Left lung (tissue), 10 donors: ENCODE data around the gene KIAA1217. TPM values are rescaled to one million over a fixed set of nuclear protein-coding genes. Genes with fewer than 3 reads are reported as not detected.

ENCODE experiments used
- ATAC-seq: fragments of 200-7000 bp; cut with Tn5 transposase; one replicate; pipeline ENCODE4 v1.9.1; 2020; ENCODE audit warnings: moderate library complexity
- DNase-seq, 4 donors: peaks; one replicate each; pipeline ENCODE4 v3.0.0-alpha.2; 2013 to 2020
- H3K27ac ChIP-seq, 2 donors: fragments of 200-600 bp; sonication (generic) in 1 of 2; one replicate each; pipeline versions ENCODE4 v1.5.0 to v1.8.0; 2020 to 2021
- H3K27me3 ChIP-seq, 2 donors: fragments of 200-600 bp; sonication (generic) in 1 of 2; one replicate each; pipeline versions ENCODE4 v1.5.0 to v1.8.0; 2020 to 2021
- H3K36me3 ChIP-seq, 2 donors: fragments of 200-600 bp; sonication (generic) in 1 of 2; one replicate each; pipeline versions ENCODE4 v1.5.0 to v1.8.0; 2020 to 2021
- H3K4me1 ChIP-seq, 2 donors: fragments of 200-600 bp; one replicate each; pipeline ENCODE4 v1.8.0; 2021
- H3K4me3 ChIP-seq, 2 donors: fragments of 200-600 bp; sonication (generic) in 1 of 2; one replicate each; pipeline versions ENCODE4 v1.5.0 to v1.8.0; 2020 to 2021; ENCODE audit warnings: mild to moderate bottlenecking in 1 of 2
- H3K9me3 ChIP-seq, 2 donors: fragments of 200-600 bp; sonication (generic) in 1 of 2; one replicate each; pipeline versions ENCODE4 v1.5.0 to v1.8.0; 2020 to 2021
- intact Hi-C, 2 donors: fragments of 100-400 bp; cut with DNase I; formaldehyde crosslinking; loops; one replicate each; pipeline versions ENCODE4 v1.11.2 to v1.14.2; 2022
- polyA plus RNA-seq, 6 donors: library from polyadenylated mRNA; unstranded; fragments of 120-200 nt; gene quantifications; one replicate each; pipeline ENCODE4 v1.2.1, GENCODE V29; 2013; ENCODE audit not compliant: insufficient read length in 6 of 6
- total RNA-seq, 2 donors: library from RNA; stranded (reverse); fragmentation: NEBNext Ultra II Directional; extraction: Animal tissue kit (Norgen Biotek cat#: 25700); gene quantifications; one replicate each; pipeline ENCODE4 v1.2.1, GENCODE V29; 2021
- TF ChIP-seq, protein P1 (sequence below), 2 donors: fragments of 200-600 bp; sonication (generic) in 1 of 2; IDR thresholded peaks; one replicate each; pipeline versions ENCODE4 v1.5.0 to v1.8.0; 2021; ENCODE audit warnings: antibody characterized with exemption in 2 of 2
- donor health status: DM: no; HTN: yes; CAD: no.
- donor health status: DM: no; HTN: no; CAD: no.

KIAA1217 gene
- total and polyA plus RNA-seq, 8 donors: 28.3 to 69.1 (median 60.4) TPM

DNA sequence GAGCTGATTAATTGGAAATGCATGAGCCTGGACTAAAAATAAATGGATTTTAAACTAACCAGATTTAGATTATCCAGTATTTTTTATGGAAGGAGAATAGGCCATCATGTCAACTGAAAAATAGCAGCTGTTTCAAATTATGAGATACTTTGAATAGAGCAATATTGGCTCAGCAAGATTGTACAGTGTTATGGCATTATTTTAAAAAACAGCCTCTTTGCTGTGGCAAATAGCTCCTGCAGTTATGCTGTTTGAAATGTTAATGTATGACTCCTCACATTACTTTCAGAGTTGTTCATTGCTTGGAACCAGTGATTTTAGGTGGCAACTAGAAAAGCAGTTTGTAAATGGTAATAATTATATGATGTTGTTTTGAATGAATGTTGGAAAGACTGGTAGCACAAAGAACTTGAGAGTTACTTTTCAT is 244.5 kb downstream of the KIAA1217 start:
- Histone ChIP-seq H3K9me3 (no peaks in the 10 kb centered on the region), H3K27ac (no peak overlapping the region), H3K4me3 (no peak overlapping the region), H3K27me3 (no peaks in the 10 kb centered on the region), H3K36me3 (no peaks in the 10 kb centered on the region), H3K4me1 (peaks cover 3 to 7% of the 10 kb centered on the region in 2 donors)
- ATAC-seq: no peak
- intact Hi-C loops: no loop called here
- TF ChIP-seq, protein P1, sequence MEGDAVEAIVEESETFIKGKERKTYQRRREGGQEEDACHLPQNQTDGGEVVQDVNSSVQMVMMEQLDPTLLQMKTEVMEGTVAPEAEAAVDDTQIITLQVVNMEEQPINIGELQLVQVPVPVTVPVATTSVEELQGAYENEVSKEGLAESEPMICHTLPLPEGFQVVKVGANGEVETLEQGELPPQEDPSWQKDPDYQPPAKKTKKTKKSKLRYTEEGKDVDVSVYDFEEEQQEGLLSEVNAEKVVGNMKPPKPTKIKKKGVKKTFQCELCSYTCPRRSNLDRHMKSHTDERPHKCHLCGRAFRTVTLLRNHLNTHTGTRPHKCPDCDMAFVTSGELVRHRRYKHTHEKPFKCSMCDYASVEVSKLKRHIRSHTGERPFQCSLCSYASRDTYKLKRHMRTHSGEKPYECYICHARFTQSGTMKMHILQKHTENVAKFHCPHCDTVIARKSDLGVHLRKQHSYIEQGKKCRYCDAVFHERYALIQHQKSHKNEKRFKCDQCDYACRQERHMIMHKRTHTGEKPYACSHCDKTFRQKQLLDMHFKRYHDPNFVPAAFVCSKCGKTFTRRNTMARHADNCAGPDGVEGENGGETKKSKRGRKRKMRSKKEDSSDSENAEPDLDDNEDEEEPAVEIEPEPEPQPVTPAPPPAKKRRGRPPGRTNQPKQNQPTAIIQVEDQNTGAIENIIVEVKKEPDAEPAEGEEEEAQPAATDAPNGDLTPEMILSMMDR (IDR thresholded peaks at IDR 0.05): no peak
- no peak for DNase-seq

DNA sequence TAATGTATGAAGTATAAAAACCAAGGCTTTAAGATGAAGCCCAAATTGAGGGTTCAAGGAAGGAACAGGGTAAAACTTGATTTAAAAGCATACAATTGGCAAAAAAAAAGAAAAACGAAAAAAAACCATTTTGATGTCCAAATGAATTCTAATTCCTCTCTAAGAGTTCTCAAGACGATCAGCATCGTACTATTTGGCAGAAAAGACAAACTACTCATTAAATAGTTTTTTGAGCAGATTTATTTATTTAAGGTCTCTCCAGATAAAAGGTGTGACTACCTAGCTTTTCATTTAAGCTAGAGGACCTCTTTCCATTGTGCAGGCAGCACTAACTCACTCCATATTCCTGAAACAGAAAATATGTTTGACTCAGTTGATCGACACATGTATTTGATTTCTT is 245.0 kb downstream of the KIAA1217 start:
- H3K9me3 ChIP-seq: no peaks in the 10 kb centered on the region
- DNase-seq: no peak
- ATAC-seq: no peak
- no peak overlapping the region for H3K4me3 ChIP-seq
- H3K27me3 ChIP-seq: no peaks in the 10 kb centered on the region
- peaks cover 2 to 3% of the 10 kb centered on the region in 2 donors for H3K4me1 ChIP-seq
- no peaks in the 10 kb centered on the region for H3K36me3 ChIP-seq
- intact Hi-C loops: no loop called here
- TF ChIP-seq, protein P1 (IDR thresholded peaks at IDR 0.05): no peak
- H3K27ac ChIP-seq: no peak overlapping the region

DNA sequence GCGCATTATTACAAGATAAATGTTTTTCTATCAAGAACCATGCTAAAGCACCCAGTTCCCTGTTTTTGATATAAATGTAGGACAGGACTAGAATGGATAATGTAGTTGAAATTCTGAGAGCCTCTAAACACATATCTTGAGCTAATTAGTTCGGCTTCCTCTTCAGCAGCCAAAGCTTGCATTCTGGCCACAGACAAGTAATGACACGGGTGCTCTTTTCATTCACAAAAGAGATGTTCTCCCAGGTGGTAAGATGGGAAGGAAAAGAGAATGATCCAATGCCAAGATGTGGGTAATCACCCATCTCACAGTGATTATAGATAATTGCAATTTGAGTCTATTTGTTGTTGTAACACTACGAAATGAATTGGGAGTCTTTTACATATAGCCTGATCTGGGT is 246.5 kb downstream of the KIAA1217 start:
- intact Hi-C loops: no loop called here
- TF ChIP-seq, protein P1 (IDR thresholded peaks at IDR 0.05): no peak
- Histone ChIP-seq H3K4me3 (no peak overlapping the region), H3K27me3 (no peaks in the 10 kb centered on the region), H3K27ac (no peak overlapping the region), H3K36me3 (no peaks in the 10 kb centered on the region), H3K9me3 (no peaks in the 10 kb centered on the region), H3K4me1 (peaks cover 0 to 3% of the 10 kb centered on the region in 2 donors)
- ATAC-seq: no peak
- no peak for DNase-seq

DNA sequence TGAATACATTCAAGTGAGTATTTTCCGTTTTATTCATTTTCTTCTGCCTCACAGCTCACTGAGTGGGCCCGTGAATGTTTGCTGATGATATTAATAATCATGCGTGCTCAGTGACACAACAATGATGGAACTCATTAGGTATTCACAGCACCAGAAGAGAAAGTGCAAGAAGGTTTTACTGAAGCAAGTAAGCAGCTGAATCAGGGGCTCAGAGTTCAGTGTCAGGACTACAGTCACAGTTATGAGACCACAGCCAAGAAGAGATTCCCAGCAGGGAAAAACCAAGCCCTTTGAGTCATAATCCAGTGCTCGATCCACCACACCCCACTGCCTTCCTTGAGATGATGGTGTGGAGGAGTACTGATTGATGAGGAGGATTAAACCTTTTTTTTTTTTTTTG is 247.4 kb downstream of the KIAA1217 start:
- peak; percentile 38 for ATAC-seq
- TF ChIP-seq, protein P1 (IDR thresholded peaks at IDR 0.05): no peak
- DNase-seq: no peak
- intact Hi-C loops: no loop called here
- Histone ChIP-seq H3K4me3 (no peak overlapping the region), H3K9me3 (no peaks in the 10 kb centered on the region), H3K27me3 (no peaks in the 10 kb centered on the region), H3K36me3 (no peaks in the 10 kb centered on the region), H3K4me1 (peaks cover 0 to 3% of the 10 kb centered on the region in 2 donors), H3K27ac (no peak overlapping the region)

DNA sequence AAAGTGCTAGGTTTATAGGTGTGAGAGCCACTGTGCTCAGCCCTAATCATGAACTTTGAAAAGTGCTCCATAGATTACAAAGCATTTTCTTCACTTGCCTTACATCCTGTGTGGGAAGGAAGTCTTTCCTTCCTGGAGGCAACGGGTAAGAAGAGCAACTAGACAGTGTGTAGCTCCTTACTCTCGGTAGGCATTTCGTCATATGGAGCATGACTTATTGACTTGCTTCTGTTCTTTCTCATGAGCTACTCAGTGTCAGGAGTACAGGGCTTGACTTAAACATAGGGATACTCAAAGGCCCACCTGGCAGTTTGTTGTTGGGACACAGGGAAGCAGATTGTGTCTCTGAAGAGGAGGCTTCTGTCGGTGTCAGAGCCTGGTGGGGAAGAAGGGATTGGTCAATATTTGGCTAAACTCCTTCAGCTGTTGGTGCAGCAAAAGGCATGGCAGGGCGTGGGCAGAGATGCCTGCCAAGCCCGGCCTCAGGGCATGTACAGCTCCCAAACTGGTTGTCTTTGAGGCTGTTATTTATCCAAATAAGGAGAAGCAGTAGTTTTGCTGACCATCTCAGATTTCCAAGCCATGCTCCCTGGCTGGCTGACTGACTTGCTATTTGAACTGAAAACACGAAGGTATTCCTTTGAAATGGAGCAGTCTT is 248.9 kb downstream of the KIAA1217 start:
- H3K36me3 ChIP-seq: no peaks in the 10 kb centered on the region
- peaks cover 0 to 3% of the 10 kb centered on the region in 2 donors for H3K4me1 ChIP-seq
- no peak overlapping the region for H3K4me3 ChIP-seq
- ATAC-seq: peak; percentile 64
- intact Hi-C loops: no loop called here
- TF ChIP-seq, protein P1 (IDR thresholded peaks at IDR 0.05): no peak
- no peaks in the 10 kb centered on the region for H3K9me3 ChIP-seq
- H3K27me3 ChIP-seq: no peaks in the 10 kb centered on the region
- DNase-seq: no peak
- no peak overlapping the region for H3K27ac ChIP-seq
